ENCODE measurements around the gene CXCL17.
"Not testable (repeated sequence)": the region's sequence is repeated elsewhere in the genome, so short reads cannot be mapped to it uniquely, and the experiment has no call there.

Gene CXCL17

DNA sequence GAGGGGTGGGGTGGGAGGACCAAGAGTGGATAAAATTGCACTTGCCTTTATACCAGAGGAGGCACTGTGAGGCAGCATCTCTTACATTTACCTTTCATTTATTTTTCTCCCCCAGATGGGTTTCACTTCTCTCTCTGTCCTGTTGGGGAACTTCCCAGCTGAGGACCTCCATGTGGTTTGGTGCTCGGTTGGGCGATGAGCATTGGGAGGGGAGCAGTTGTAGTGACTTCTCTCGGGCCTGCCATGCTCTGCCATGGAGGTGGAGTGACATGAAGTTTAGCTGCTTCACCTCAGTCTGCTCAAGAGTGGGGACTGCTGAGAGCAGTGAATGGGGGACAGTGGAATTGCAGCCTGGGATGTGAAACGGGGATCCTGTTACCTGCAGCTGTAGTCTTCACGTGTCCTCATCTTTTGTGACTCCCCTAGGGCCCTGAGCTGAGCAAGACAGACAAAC lies 23.1 kb upstream of the CXCL17 start:
- DNase-seq, result no peak

DNA sequence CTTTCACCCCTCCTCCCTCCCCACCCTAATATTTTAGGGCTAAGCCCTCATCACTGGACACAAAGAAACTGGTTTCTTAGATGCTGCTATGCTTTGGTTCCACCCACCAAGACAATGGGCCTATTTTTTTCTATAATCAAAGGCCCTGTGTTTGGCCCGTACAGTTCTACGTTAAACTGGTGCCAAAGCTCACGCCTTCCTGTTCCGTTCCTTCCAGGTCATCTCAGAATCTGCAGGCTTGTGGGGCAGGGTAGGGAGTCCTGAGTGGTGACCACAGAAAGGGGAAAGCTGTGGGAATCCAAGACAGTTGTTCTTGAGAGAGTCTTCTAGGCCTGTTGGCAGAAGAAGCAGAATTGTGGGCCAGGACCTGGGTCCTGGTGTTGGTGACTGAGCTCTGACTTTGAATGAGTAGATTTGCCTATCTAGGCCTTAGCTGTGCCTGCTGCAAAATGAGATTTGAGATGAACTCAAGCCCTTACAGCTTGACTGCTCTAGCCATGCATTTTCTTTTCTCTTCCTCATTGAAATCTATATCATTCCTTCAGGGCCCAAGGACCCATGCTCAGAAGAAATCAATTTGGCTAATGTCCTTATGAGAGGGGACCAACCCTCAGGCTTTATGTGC lies 19.1 kb upstream of the CXCL17 start:
- no peak for DNase-seq

DNA sequence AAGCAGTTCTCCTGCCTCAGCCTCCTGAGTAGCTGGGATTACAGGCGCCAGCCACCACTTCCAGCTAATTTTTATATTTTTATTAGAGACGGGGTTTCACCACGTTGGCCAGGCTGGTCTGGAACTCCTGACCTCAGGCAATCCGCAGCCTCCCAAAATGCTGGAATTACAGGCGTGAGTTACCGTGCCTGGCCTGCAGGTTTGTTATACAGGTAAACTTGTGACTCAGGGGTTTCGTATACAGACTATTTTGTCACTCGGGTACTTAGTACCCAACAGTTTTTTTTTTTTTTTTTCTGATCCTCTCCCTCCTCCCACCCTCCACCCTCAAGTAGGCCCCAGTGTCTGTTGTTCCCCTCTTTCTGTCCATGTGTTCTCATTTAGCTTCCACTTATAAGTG lies 18.5 kb upstream of the CXCL17 start:
- DNase-seq, result not testable (repeated sequence)

DNA sequence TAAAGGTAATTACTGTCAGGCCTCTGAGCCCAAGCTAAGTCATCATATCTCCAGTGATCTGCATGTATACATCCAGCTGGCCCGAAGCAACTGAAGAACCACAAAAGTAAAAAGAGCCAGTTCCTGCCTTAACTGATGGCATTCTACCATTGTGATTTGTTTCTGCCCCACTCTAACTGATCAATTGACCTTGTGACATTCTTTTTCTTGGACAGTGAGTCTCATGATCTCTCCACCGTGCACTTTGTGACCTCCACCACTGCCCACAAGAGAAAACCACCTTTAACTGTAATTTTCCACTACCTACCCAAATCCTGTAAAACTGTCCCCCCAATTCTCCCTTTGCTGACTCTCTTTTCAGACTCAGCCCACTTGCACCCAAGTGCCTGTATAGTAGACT lies 17.2 kb upstream of the CXCL17 start:
- no peak for DNase-seq

DNA sequence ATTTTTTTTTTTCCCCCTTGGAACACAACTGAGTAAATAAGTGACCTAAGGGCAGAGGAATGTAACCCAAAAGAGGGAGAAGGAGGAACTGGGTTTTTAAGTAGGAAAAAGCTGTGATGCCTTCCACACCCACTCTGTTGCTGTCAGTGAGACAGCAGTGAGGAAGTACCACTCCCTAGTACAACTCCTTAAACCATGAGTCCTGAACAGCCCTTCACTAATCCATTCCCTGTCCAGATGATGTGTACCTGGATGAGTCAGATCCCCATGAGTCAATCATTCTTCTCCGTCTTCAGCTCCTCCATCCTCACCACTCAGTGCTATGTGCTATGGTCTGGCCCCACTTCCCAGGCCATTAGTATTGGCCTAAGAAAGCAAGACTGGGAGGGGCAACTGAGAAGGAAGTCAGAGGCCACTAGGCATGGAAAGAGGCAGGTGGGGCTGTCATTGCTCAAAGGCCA lies 12.9 kb upstream of the CXCL17 start:
- no peak for DNase-seq

DNA sequence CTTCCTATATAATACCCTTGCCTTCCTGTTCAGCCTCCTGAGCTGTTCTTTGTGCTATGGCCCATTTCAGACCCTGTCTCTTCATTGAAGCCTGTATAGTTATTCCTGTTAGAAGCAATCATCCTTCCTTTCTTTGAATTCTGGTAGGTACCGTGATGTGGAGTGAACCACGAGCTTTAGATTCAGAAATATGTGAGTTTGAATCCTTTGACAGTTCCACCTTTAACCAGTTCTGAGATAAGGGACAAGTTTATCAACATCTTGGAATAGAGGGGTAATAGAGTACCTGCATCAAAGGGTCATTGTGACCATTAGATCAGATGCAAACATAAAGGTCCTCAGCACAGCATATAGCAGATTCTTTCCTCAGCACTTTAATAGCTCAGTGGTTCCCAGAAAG lies 12.3 kb upstream of the CXCL17 start:
- DNase-seq, result no peak

GRCh38 chr19:42452590-42452989 lies 9.8 kb upstream of the CXCL17 start:
- no peak for DNase-seq

- peak; percentile 58 for DNase-seq
Observed at GRCh38 chr19:42450314-42450934, 7.7 kb upstream of the CXCL17 start.

DNA sequence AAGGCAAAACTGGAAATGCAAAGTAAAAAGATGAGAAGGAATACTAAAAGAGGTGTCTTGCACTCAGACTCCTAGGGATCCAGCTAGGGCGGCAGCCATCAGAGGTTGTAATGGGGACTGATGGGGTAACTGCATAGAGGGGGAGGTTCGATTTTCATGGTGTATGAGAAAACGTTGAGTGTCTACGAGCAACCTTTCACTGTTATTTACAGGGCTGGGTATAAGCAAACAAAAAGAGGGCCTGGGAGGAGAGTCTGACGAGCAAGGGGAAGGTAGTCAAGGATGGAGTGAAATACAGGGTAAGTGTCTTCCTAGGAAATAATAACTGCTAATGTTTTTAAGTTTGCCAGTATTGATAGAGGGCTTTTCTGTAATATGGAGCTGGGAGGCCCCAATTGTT lies 5.6 kb upstream of the CXCL17 start:
- not testable (repeated sequence) for DNase-seq

DNA sequence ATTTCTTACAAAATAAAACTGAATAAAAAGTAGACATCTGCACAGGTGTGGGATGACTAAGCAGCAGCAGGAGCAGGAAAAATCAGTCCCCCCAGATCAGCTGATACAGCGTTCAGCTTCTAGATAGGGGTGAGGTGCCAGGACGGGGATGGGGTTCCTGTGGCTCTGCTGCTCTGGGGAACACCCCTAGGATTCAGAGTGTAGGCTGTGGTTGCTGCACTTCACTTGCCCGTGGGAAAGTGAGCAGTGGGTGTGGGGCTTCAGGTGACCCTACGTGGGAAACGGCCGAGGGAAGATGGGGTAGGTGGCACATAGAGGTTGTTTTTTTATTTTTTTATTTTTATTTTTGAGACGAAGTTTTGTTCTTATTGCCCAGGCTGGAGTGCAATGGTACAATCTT lies 3.2 kb upstream of the CXCL17 start:
- DNase-seq, result no peak

- no peak for DNase-seq
Observed at GRCh38 chr19:42443944-42444398, 1.2 kb upstream of the CXCL17 start.

DNA sequence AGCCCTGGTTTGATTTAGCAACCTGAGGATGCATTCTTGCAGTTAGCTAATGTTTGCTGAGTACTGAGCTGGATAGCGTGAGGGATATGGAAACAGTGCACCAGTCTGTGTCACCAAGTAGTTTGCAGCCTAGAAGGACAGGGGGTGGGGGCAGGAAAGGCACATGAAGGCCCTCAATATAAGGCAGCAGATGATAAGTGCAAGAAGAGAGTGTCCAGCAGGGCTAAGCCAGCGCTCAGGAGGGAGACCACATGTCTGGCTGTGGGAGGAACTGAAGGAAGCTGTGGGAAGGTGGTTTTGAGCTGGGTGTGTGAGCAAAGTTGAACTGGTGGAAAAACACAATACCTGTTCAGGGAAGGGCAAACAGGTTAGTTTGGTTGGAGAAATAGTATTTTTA lies 1.7 kb downstream of the CXCL17 start:
- DNase-seq, result no peak

DNA sequence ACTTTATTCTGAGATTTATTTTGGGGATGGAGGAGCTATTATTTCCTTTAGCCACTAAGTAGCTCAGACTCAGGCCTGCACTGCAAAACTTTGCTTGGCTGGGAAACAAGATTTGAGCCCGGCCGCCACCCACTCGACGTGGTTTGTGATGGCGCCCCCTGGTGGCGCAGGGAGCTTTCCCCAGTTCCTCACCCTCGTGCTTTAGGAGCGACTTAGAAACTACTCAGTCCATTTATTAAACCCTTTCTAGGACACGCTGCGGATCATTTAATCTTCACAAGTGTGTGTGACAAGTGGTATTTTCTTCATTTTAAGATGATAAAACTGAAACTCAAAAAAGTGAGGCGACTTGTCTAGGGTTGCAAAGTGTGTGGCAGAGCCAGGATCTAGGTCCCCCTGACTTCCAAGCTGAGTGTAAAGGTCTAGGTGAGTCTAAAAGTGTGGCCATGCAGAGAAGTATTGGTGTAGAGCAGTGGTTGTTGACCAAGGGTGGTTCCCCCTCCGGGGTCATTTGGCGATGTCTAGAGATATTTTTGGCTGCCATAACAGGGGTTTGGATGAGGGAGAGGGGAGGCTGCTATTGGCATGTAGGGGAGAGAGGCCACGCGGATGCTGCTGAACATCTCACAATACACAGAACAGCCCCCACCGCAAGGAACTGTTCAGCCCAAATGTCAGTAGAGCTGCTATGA lies 2.2 kb downstream of the CXCL17 start:
- DNase-seq, result peak; percentile 50

GRCh38 chr19:42436006-42436405 lies 6.7 kb downstream of the CXCL17 start:
- DNase-seq, result no peak

GRCh38 chr19:42435316-42435715 lies 7.4 kb downstream of the CXCL17 start:
- DNase-seq, result no peak

DNA sequence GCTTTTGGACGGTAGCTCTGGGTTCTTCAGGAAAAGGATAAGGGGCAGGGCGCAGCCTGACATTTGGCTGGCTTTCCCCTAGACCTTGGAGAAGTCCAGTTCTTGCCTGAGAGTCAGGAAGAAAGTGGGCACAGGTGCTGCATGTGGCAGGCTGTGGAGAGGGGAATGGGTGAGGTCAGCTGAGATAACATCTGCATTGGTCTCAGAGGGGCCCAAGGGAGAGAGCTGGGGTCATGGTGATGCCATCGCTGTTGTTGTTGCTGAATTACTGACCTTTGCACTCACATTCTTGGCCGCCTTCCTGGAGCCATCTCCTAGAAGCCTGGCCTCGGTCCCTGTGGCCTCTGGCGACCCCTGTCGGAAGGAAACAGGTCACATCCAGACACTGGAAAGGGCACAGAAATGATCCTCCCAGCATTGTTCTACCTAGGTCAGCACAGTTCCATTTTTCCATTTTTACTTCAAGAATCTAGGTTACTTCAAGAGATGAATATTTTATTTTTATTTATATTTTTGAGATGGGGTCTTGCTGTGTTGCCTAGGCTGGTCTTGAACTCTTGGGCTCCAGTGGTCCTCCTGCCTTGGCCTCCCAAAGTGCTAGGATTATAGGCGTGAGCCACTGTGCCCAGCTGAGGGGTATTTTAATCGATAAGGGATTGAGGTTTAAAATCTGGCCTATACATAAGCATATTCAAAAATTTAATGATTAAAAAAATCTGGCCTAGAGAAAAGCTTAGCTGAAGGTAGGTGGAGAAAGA lies 9.1 kb downstream of the CXCL17 start:
- DNase-seq, result peak; percentile 65

DNA sequence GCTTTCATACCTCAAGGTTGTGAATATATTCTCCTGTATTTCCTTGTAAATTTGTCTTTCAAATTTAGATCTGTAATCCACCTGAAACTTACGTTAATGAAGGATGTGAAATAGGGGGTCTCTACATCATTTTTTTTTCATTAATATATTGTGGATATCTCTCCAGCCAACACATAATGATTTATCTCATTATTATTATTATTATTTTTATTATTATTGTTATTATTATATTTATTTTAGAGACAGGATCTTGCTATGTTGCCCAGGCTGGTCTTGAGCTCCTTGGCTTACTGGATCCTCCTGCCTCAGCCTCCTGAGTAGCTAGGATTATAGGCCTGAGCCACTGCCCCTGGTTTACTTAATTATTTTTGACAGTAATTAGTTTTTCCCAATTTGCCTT lies 11.3 kb downstream of the CXCL17 start:
- no peak for DNase-seq

DNA sequence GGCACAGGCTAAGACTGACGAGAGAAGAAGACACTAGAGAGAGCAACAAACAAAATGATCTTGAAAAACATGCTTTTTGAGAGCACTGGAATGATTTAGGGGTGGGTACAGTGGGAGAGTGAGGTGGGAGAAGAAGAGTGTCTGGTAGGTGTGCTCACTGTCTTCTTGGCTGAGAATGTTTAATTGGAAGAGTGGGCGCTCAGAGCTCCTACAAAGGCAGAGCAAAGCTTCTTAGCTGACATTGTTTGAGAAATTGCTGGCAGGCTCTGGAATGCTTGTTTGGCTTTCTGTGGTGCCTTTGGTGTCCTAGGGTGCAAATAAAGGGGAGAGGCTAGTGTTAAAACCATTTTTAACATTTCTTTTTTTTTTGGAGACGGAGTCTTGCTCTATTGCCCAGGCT lies 14.1 kb downstream of the CXCL17 start:
- DNase-seq, result no peak

GRCh38 chr19:42427313-42427712 lies 15.4 kb downstream of the CXCL17 start, which contains the start of gene LIPE:
Gene LIPE (minus strand): TSS chr19:42427388. CDS start chr19:42427149, 239 bp downstream.
- no peak for DNase-seq

GRCh38 chr19:42426643-42427042 lies 16.1 kb downstream of the CXCL17 start:
- no peak for DNase-seq

GRCh38 chr19:42424712-42425131 lies 18.0 kb downstream of the CXCL17 start:
- DNase-seq, result no peak

GRCh38 chr19:42424345-42424707 lies 18.4 kb downstream of the CXCL17 start:
- DNase-seq, result no peak
